Thyroid gland (tissue), 4 donors: ENCODE results near the gene VPS26A.

Source experiments
- CTCF ChIP-seq, 6 experiments: fragments of 200-600 bp in 3 of 6; fragments of 450-650 bp in 3 of 6; sonication (generic) in 3 of 6; IDR thresholded peaks; one replicate each; pipeline ENCODE4 v1.5.1; 2016 to 2019; ENCODE audit warnings: antibody characterized with exemption in 6 of 6, mild to moderate bottlenecking in 2 of 6, inconsistent platforms in 1 of 6, moderate library complexity in 1 of 6
- POLR2A ChIP-seq, 2 donors: fragments of 450-650 bp; IDR thresholded peaks; one replicate each; pipeline ENCODE4 v1.6.1; 2017; ENCODE audit warnings: antibody characterized with exemption in 2 of 2, mild to moderate bottlenecking in 2 of 2, moderate library complexity in 1 of 2

- TF ChIP-seq CTCF (IDR thresholded peaks at IDR 0.05) (no peak), POLR2A (IDR thresholded peaks at IDR 0.05) (peak in 1 of 2 donors; percentile 33)
These were observed 34.1 kb upstream of the VPS26A start for GRCh38 chr10:69089638-69090599.
